ENCODE measurements around the gene CCR5AS.

GRCh38 chr3:46358466-46358865, 48.4 kb downstream of the CCR5AS start:
- TF ChIP-seq CTCF (IDR thresholded peaks at IDR 0.05): no peak
- no peak for TF ChIP-seq POLR2A (IDR thresholded peaks at IDR 0.05; ENCODE audit: low read depth)
- no peak for TF ChIP-seq EP300 (IDR thresholded peaks at IDR 0.05)

Measured in esophagus muscularis mucosa (tissue), 4 donors.